Fibroblast of lung (primary cell): ENCODE data around the gene HMX1. TPM values are rescaled to one million over a fixed set of nuclear protein-coding genes. Genes with fewer than 3 reads are reported as not detected.

Experiments used
- DNase-seq, 2 donors: peaks; one replicate each; pipeline versions ENCODE4 v3.0.0 to v3.0.0-alpha.2; 2010; ENCODE audit warnings: low read depth in 2 of 2
- H2AFZ ChIP-seq: 2 replicates; pipeline ENCODE4 v1.5.1; 2012; ENCODE audit warnings: low read length, control low read depth, inconsistent platforms
- H3K27ac ChIP-seq: 2 replicates; pipeline ENCODE4 v1.5.1; 2011; ENCODE audit warnings: low read length, control low read depth; ENCODE audit not compliant: insufficient read depth
- H3K27me3 ChIP-seq: 2 replicates; pipeline ENCODE4 v1.5.1; 2011; ENCODE audit warnings: mild to moderate bottlenecking, low read length; ENCODE audit not compliant: control insufficient read depth, insufficient read depth
- H3K36me3 ChIP-seq: 2 replicates; pipeline ENCODE4 v1.5.1; 2011; ENCODE audit warnings: low read length; ENCODE audit not compliant: control insufficient read depth, insufficient read depth
- H3K4me1 ChIP-seq: 2 replicates; pipeline ENCODE4 v1.5.1; 2011; ENCODE audit warnings: low read length; ENCODE audit not compliant: control insufficient read depth, insufficient read depth; ENCODE audit errors: extremely low read depth
- H3K4me2 ChIP-seq: 2 replicates; pipeline ENCODE4 v1.5.1; 2011; ENCODE audit warnings: low read length, control low read depth; ENCODE audit not compliant: insufficient read depth; ENCODE audit errors: extremely low read depth
- H3K4me3 ChIP-seq, 4 experiments: fragments of 200-600 bp in 1 of 4; sonication (generic) in 1 of 4; replicated peaks in 1 of 4; 2 replicates each; pipeline ENCODE4 v1.5.1; 2011 to 2016; ENCODE audit warnings: low read length in 4 of 4, low read depth in 3 of 4, mild to moderate bottlenecking in 3 of 4, control low read depth in 2 of 4, inconsistent platforms in 1 of 4, mixed read lengths in 1 of 4; ENCODE audit not compliant: insufficient read depth in 1 of 4; ENCODE audit errors: control extremely low read depth in 1 of 4
- H3K79me2 ChIP-seq: 2 replicates; pipeline ENCODE4 v1.5.1; 2012; ENCODE audit warnings: mild to moderate bottlenecking, low read length, inconsistent platforms; ENCODE audit not compliant: control insufficient read depth, insufficient read depth
- H3K9ac ChIP-seq: 2 replicates; pipeline ENCODE4 v1.5.1; 2011; ENCODE audit warnings: mild to moderate bottlenecking, low read length, control low read depth; ENCODE audit not compliant: insufficient read depth
- H3K9me3 ChIP-seq: 2 replicates; pipeline ENCODE4 v1.5.1; 2012; ENCODE audit warnings: low read depth, low read length; ENCODE audit not compliant: control insufficient read depth, insufficient read depth
- H4K20me1 ChIP-seq: 2 replicates; pipeline ENCODE4 v1.5.1; 2011; ENCODE audit warnings: low read length; ENCODE audit not compliant: control insufficient read depth, insufficient read depth; ENCODE audit errors: extremely low read depth
- CTCF ChIP-seq, 2 donors: IDR thresholded peaks in 1 of 2; conservative IDR thresholded peaks in 1 of 2; 1 replicate in 1 of 2; 2 replicates in 1 of 2; pipeline ENCODE4 v1.5.1; 2011 to 2012; ENCODE audit warnings: low read length in 2 of 2, control low read depth in 1 of 2, inconsistent platforms in 1 of 2, low read depth in 1 of 2, mild to moderate bottlenecking in 1 of 2
- EZH2 ChIP-seq: IDR thresholded peaks from 2 replicates; pipeline ENCODE4 v1.5.1; 2012; ENCODE audit warnings: low read length, control low read depth, mild to moderate bottlenecking; ENCODE audit errors: missing control alignments
- polyA plus RNA-seq, 2 donors: library from polyadenylated mRNA; depleted of rRNA in 1 of 2; stranded (reverse) in 1 of 2; unstranded in 1 of 2; fragments of >200 nt; gene quantifications; 2 replicates each; pipeline ENCODE4 v1.2.1, GENCODE V29; 2011 to 2012; ENCODE audit warnings: missing spikeins in 1 of 2
- total RNA-seq: library from RNA; depleted of rRNA; stranded (reverse); fragments of >200 nt; gene quantifications from 2 replicates; pipeline ENCODE4 v1.2.1, GENCODE V29; 2014

HMX1 gene
- total and polyA plus RNA-seq, 2 donors (not counting 1 experiment from before 2014, with no cell fraction given) = not detected

GRCh38 chr4:8916906-8917305, 45.3 kb upstream of the HMX1 start:
- Histone ChIP-seq H3K4me3 (no peak overlapping the region), H3K79me2 (no peaks in the 10 kb centered on the region), H3K9ac (no peak overlapping the region), H4K20me1 (no peaks in the 10 kb centered on the region), H3K4me1 (no peaks in the 10 kb centered on the region), H3K27me3 (no peaks in the 10 kb centered on the region), H3K36me3 (no peaks in the 10 kb centered on the region), H3K9me3 (no peaks in the 10 kb centered on the region), H3K27ac (no peak overlapping the region), H2AFZ (no peak overlapping the region), H3K4me2 (no peak overlapping the region)
- no peak for DNase-seq
- no peak for TF ChIP-seq EZH2
- TF ChIP-seq CTCF (conservative IDR thresholded peaks at IDR 0.05 in 1 of 2, IDR thresholded peaks at IDR 0.05 in 1 of 2; ENCODE audit: low read depth in 1 of 2, low read length in 2 of 2) = no peak

GRCh38 chr4:8916351-8916885, 44.8 kb upstream of the HMX1 start:
- no peaks in the 10 kb centered on the region for H4K20me1 ChIP-seq
- no peak overlapping the region for H2AFZ ChIP-seq
- no peaks in the 10 kb centered on the region for H3K79me2 ChIP-seq
- H3K4me1 ChIP-seq = no peaks in the 10 kb centered on the region
- H3K9ac ChIP-seq = no peak overlapping the region
- no peaks in the 10 kb centered on the region for H3K27me3 ChIP-seq
- no peak for TF ChIP-seq EZH2
- TF ChIP-seq CTCF (conservative IDR thresholded peaks at IDR 0.05 in 1 of 2, IDR thresholded peaks at IDR 0.05 in 1 of 2; ENCODE audit: low read depth in 1 of 2, low read length in 2 of 2) = no peak
- no peaks in the 10 kb centered on the region for H3K36me3 ChIP-seq
- H3K9me3 ChIP-seq = no peaks in the 10 kb centered on the region
- no peak for DNase-seq
- no peak overlapping the region for H3K4me3 ChIP-seq
- no peak overlapping the region for H3K27ac ChIP-seq
- H3K4me2 ChIP-seq = no peak overlapping the region

- no peak overlapping the region for H3K4me3 ChIP-seq
- no peaks in the 10 kb centered on the region for H3K4me1 ChIP-seq
- H2AFZ ChIP-seq = no peak overlapping the region
- H3K9ac ChIP-seq = no peak overlapping the region
- no peaks in the 10 kb centered on the region for H3K36me3 ChIP-seq
- no peaks in the 10 kb centered on the region for H4K20me1 ChIP-seq
- no peak for TF ChIP-seq EZH2
- no peak for TF ChIP-seq CTCF (conservative IDR thresholded peaks at IDR 0.05 in 1 of 2, IDR thresholded peaks at IDR 0.05 in 1 of 2; ENCODE audit: low read depth in 1 of 2, low read length in 2 of 2)
- H3K4me2 ChIP-seq = no peak overlapping the region
- DNase-seq = no peak
- no peaks in the 10 kb centered on the region for H3K27me3 ChIP-seq
- no peaks in the 10 kb centered on the region for H3K79me2 ChIP-seq
- H3K27ac ChIP-seq = no peak overlapping the region
- no peaks in the 10 kb centered on the region for H3K9me3 ChIP-seq
Observed at GRCh38 chr4:8915201-8916200, 43.9 kb upstream of the HMX1 start.
